Measurements from ENCODE around the gene SLC25A12.
"Not testable (repeated sequence)": the region's sequence is repeated elsewhere in the genome, so short reads cannot be mapped to it uniquely, and the experiment has no call there.

The SLC25A12 gene

DNA sequence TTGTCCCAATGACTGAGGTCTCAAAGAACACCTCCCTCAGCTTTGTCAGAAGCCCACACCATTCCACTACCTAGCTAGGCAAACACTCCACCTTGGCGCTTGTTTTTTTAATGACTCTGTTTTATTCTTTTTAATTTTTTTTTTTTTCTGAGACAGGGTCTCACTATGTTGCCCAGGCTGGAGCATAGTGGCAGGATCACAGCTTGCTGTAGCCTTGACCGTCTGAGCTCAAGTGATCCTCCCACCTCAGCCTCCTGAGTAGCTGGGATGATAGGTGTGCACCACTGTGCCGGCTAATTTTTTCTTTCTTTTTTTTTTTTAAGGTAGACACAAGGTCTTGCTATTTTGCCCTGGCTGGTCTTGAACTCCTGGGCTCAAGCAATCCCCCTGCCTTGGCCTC lies 101.9 kb downstream of the SLC25A12 start:
- TF ChIP-seq, protein P1, sequence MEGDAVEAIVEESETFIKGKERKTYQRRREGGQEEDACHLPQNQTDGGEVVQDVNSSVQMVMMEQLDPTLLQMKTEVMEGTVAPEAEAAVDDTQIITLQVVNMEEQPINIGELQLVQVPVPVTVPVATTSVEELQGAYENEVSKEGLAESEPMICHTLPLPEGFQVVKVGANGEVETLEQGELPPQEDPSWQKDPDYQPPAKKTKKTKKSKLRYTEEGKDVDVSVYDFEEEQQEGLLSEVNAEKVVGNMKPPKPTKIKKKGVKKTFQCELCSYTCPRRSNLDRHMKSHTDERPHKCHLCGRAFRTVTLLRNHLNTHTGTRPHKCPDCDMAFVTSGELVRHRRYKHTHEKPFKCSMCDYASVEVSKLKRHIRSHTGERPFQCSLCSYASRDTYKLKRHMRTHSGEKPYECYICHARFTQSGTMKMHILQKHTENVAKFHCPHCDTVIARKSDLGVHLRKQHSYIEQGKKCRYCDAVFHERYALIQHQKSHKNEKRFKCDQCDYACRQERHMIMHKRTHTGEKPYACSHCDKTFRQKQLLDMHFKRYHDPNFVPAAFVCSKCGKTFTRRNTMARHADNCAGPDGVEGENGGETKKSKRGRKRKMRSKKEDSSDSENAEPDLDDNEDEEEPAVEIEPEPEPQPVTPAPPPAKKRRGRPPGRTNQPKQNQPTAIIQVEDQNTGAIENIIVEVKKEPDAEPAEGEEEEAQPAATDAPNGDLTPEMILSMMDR (IDR thresholded peaks at IDR 0.05; ENCODE audit: low read depth, low read length): no peak
- H3K4me3 ChIP-seq (ENCODE audit: low read depth, low read length): no peak overlapping the region

DNA sequence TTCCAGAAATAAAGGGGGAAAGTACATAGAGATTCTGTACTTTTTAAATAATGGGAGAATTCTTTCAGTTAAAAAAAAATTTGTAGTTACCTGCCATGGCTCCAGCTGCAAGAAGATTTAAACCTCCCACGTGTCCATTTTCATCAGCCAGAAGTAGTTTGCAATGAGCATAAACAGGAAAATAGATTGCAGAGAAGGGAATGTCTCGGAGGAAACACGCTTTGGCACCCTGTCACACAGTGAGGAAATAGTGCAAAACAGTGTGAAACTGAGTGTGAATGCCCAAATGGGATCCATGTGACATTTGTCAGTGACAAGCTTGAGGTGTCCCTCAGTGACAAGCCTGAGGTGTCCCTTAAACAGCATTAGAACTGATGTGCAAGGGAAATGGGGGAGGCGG lies 102.7 kb downstream of the SLC25A12 start:
- TF ChIP-seq, protein P1 (IDR thresholded peaks at IDR 0.05; ENCODE audit: low read depth, low read length): no peak

GRCh38 chr2:171789956-171790355 lies 104.1 kb downstream of the SLC25A12 start:
- TF ChIP-seq, protein P1 (IDR thresholded peaks at IDR 0.05; ENCODE audit: low read depth, low read length): no peak
- H3K4me3 ChIP-seq (ENCODE audit: low read depth, low read length): no peak overlapping the region

More for the DNA sequence above, 102.7 kb downstream of the SLC25A12 start:
- H3K4me3 ChIP-seq (ENCODE audit: low read depth, low read length): no peak overlapping the region

- H3K4me3 ChIP-seq (ENCODE audit: low read depth, low read length): no peak overlapping the region
- TF ChIP-seq, protein P1 (IDR thresholded peaks at IDR 0.05; ENCODE audit: low read depth, low read length): no peak
Measured at GRCh38 chr2:171788316-171788993, 105.6 kb downstream of the SLC25A12 start.

DNA sequence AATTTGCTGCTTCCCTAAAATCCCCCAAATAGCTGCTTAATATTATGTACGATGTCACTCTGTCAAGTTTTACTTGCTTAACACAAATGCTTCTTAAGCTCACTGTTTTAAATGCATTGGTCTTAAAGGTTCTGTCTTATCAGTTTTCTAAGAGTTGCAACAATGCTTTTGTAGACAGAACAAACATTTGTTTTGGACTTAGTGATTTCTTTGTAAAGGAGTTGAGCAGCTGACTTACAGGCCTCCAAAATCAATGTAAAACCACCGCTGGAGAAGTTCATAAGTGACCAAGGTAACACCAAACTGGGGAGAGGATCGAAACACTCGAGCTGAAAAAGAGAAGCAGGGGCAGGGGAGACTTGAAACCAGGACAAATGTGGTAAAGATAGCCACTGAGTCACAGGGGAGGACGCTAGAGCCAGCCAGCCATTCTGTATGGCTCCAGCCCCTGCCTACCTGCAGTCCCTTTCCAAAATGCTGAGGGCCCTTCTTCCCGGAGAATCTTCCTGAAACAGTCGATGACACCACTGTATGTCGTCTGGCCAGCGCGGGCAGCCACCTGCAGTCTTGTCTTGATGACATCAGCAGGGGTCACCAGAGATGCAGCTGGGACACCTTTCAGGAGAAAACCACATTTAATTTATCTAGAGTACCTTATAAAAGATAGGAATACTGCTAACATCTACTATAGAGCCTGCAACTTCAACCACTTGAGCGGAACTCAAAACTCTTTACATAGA lies 106.5 kb downstream of the SLC25A12 start:
- TF ChIP-seq, protein P1 (IDR thresholded peaks at IDR 0.05; ENCODE audit: low read depth, low read length): no peak
- no peak overlapping the region for H3K4me3 ChIP-seq (ENCODE audit: low read depth, low read length)

GRCh38 chr2:171785450-171785849 lies 108.6 kb downstream of the SLC25A12 start:
- no peak overlapping the region for H3K4me3 ChIP-seq (ENCODE audit: low read depth, low read length)
- TF ChIP-seq, protein P1 (IDR thresholded peaks at IDR 0.05; ENCODE audit: low read depth, low read length): no peak

- TF ChIP-seq, protein P1 (IDR thresholded peaks at IDR 0.05; ENCODE audit: low read depth, low read length): no peak
- H3K4me3 ChIP-seq (ENCODE audit: low read depth, low read length): no peak overlapping the region
Measured at GRCh38 chr2:171778515-171778914, 115.5 kb downstream of the SLC25A12 start.

DNA sequence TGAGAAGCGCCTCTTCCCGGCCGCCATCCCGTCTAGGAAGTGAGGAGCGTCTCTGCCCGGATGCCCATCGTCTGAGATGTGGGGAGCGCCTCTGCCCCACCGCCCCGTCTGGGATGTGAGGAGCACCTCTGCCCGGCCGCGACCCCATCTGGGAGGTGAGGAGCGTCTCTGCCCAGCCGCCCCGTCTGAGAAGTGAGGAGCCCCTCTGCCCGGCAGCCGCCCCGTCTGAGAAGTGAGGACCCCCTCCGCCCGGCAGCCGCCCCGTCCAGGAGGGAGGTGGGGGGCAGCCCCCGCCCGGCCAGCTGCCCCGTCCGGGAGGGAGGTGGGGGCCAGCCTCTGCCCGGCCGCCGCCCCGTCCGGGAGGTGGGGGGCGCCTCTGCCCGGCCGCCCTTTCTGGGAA lies 119.5 kb downstream of the SLC25A12 start:
- H3K4me3 ChIP-seq (ENCODE audit: low read depth, low read length): not testable (repeated sequence)

Data from WI38 (cell line).